A549 (cell line): Measurements from ENCODE around the gene HOXB3. TPM values are rescaled to one million over a fixed set of nuclear protein-coding genes. Genes with fewer than 3 reads are reported as not detected.

Experiments used
- ATAC-seq, 2 experiments: fragments of 200-7000 bp in 1 of 2; fragments of >200 bp in 1 of 2; cut with Nextera tagmentation in 1 of 2; cut with Tn5 transposase in 1 of 2; 3 replicates each; pipeline versions ENCODE4 v1.8.0 to v1.9.1; 2018 to 2020; ENCODE audit warnings: mild to moderate bottlenecking in 1 of 2, moderate library complexity in 1 of 2
- CTCF ChIA-PET: fragments of 300-600 bp; sonication (Branson Sonifier 250); formaldehyde crosslinking; extraction: SDS; loops from one replicate; lab custom pipeline; 2021; ENCODE audit warnings: antibody characterized with exemption, inconsistent platforms; lab: Yijun Ruan, JAX
- POLR2A ChIA-PET: fragments of 350-600 bp; formaldehyde crosslinking; extraction: SDS; loops from one replicate; lab custom pipeline; 2021; ENCODE audit warnings: antibody characterized with exemption, inconsistent platforms; lab: Yijun Ruan, JAX
- DNase-seq, 2 experiments: peaks; one replicate each; pipeline versions ENCODE4 v3.0.0 to v3.0.0-alpha.2; 2011 to 2016; ENCODE audit warnings: low read depth in 1 of 2, low spot score in 1 of 2
- FAIRE-seq: peaks from 2 replicates; lab custom pipeline; 2011; peaks lifted over from hg19 to GRCh38; lab: Jason Lieb, UNC
- H3K27ac ChIP-seq, 2 experiments: fragments of >200 bp; sonication (Bioruptor Twin); formaldehyde crosslinking; 3 replicates each; pipeline ENCODE4 v1.5.1; 2016 to 2017
- H3K4me1 ChIP-seq: fragments of >200 bp; sonication (Bioruptor Twin); formaldehyde crosslinking; 3 replicates; pipeline ENCODE4 v1.6.1; 2016
- H3K4me2 ChIP-seq: fragments of >200 bp; sonication (Bioruptor Twin); formaldehyde crosslinking; 3 replicates; pipeline ENCODE4 v1.6.1; 2016
- H3K4me3 ChIP-seq: fragments of >200 bp; sonication (Bioruptor Twin); formaldehyde crosslinking; 3 replicates; pipeline ENCODE4 v1.5.1; 2016
- H3K9me3 ChIP-seq: fragments of >200 bp; sonication (Bioruptor Twin); formaldehyde crosslinking; 3 replicates; pipeline ENCODE4 v1.6.1; 2016
- ATOH8 ChIP-seq: fragments of 250-450 bp; sonication (Bioruptor Pico); IDR thresholded peaks from 2 replicates; pipeline ENCODE4 v1.5.0; 2020; ENCODE audit warnings: low read depth, mild to moderate bottlenecking, moderate library complexity
- BCL3 ChIP-seq: fragments of >200 bp; sonication (Bioruptor Twin); formaldehyde crosslinking; IDR thresholded peaks from 3 replicates; pipeline ENCODE4 v1.6.1; 2016
- EHF ChIP-seq: fragments of 250-450 bp; sonication (Bioruptor Pico); IDR thresholded peaks from 2 replicates; pipeline ENCODE4 v1.5.0; 2020; ENCODE audit warnings: mild to moderate bottlenecking
- EHMT2 ChIP-seq: fragments of 200-600 bp; sonication (generic); IDR thresholded peaks from 2 replicates; pipeline ENCODE4 v1.6.1; 2016; ENCODE audit warnings: antibody characterized with exemption, low read depth, mild to moderate bottlenecking, moderate library complexity
- ELK1 ChIP-seq: fragments of 150-350 bp; IDR thresholded peaks from 2 replicates; pipeline ENCODE4 v1.6.1; 2014; ENCODE audit warnings: low read depth, mild to moderate bottlenecking, low read length
- ESRRA ChIP-seq: fragments of 150-350 bp; IDR thresholded peaks from 2 replicates; pipeline ENCODE4 v1.6.1; 2014; ENCODE audit warnings: mild to moderate bottlenecking, low read length, borderline replicate concordance
- FOSL2 ChIP-seq, 2 experiments: fragments of 450-650 bp in 1 of 2; fragments of >200 bp in 1 of 2; sonication (Bioruptor Twin) in 1 of 2; formaldehyde crosslinking; IDR thresholded peaks; 2 replicates each; pipeline versions ENCODE4 v1.5.0 to v1.6.1; 2016 to 2020; ENCODE audit warnings: mild to moderate bottlenecking in 1 of 2, moderate library complexity in 1 of 2
- GATA3 ChIP-seq: IDR thresholded peaks from 2 replicates; pipeline ENCODE4 v1.6.1; 2012; ENCODE audit warnings: borderline replicate concordance
- HDAC2 ChIP-seq: fragments of 200-600 bp; sonication (generic); IDR thresholded peaks from 2 replicates; pipeline ENCODE4 v1.6.1; 2016
- HEYL ChIP-seq: fragments of 250-450 bp; sonication (Bioruptor Pico); IDR thresholded peaks from 2 replicates; pipeline ENCODE4 v1.8.0; 2021; ENCODE audit warnings: mild to moderate bottlenecking, moderate library complexity
- HOXB13 ChIP-seq: fragments of 250-450 bp; sonication (Bioruptor Pico); IDR thresholded peaks from 2 replicates; pipeline ENCODE4 v1.5.0; 2020; ENCODE audit warnings: low read depth, mild to moderate bottlenecking, moderate library complexity
- JUN ChIP-seq, 2 experiments: fragments of >200 bp; sonication (Bioruptor Twin); formaldehyde crosslinking; IDR thresholded peaks; 2 replicates in 1 of 2; 3 replicates in 1 of 2; pipeline ENCODE4 v1.6.1; 2016 to 2017
- JUNB ChIP-seq: fragments of >200 bp; sonication (Bioruptor Twin); formaldehyde crosslinking; IDR thresholded peaks from 2 replicates; pipeline ENCODE4 v1.6.1; 2016
- KDM1A ChIP-seq: fragments of 200-600 bp; sonication (generic); IDR thresholded peaks from 2 replicates; pipeline ENCODE4 v1.6.1; 2016; ENCODE audit warnings: low read depth, mild to moderate bottlenecking
- MAFK ChIP-seq: fragments of 450-650 bp; IDR thresholded peaks from 2 replicates; pipeline ENCODE4 v1.6.1; 2014; ENCODE audit not compliant: partially characterized antibody
- NPAS2 ChIP-seq: fragments of 250-450 bp; sonication (Bioruptor Pico); IDR thresholded peaks from 2 replicates; pipeline ENCODE4 v1.8.0; 2022; ENCODE audit warnings: mild to moderate bottlenecking, moderate library complexity, borderline replicate concordance
- NR3C1 ChIP-seq: fragments of >200 bp; sonication (Bioruptor Twin); formaldehyde crosslinking; IDR thresholded peaks from 3 replicates; pipeline ENCODE4 v1.6.1; 2017
- PBX3 ChIP-seq: IDR thresholded peaks from 2 replicates; pipeline ENCODE4 v1.6.1; 2012
- PHF8 ChIP-seq: fragments of 200-600 bp; sonication (generic); IDR thresholded peaks from 2 replicates; pipeline ENCODE4 v1.6.1; 2016; ENCODE audit warnings: low read depth, mild to moderate bottlenecking, antibody characterized with exemption, moderate library complexity, borderline replicate concordance
- POLR2A ChIP-seq: IDR thresholded peaks from 2 replicates; pipeline ENCODE4 v1.6.1; 2012; ENCODE audit warnings: mild to moderate bottlenecking, low read length
- REST ChIP-seq: fragments of 200-600 bp; sonication (generic); IDR thresholded peaks from 2 replicates; pipeline ENCODE4 v1.6.1; 2016; ENCODE audit warnings: antibody characterized with exemption, mild to moderate bottlenecking, moderate library complexity
- RFX5 ChIP-seq: fragments of 450-650 bp; IDR thresholded peaks from 2 replicates; pipeline ENCODE4 v1.7.1; 2014; ENCODE audit warnings: antibody characterized with exemption, mild to moderate bottlenecking, moderate library complexity
- TP53 ChIP-seq: fragments of 250-450 bp; sonication (Bioruptor Pico); IDR thresholded peaks from 2 replicates; pipeline ENCODE4 v1.5.0; 2021; ENCODE audit warnings: mild to moderate bottlenecking, moderate library complexity
- ZC3H11A ChIP-seq: fragments of 450-650 bp; IDR thresholded peaks from 2 replicates; pipeline ENCODE4 v1.6.1; 2014; ENCODE audit warnings: antibody characterized with exemption, mild to moderate bottlenecking
- ZNF302 ChIP-seq: fragments of 250-450 bp; sonication (Bioruptor Pico); IDR thresholded peaks from 2 replicates; pipeline ENCODE4 v1.9.0; 2021; ENCODE audit warnings: inconsistent platforms, mild to moderate bottlenecking, moderate library complexity
- ZSCAN20 ChIP-seq: fragments of 250-450 bp; sonication (Bioruptor Pico); IDR thresholded peaks from 2 replicates; pipeline ENCODE4 v1.8.0; 2022; ENCODE audit warnings: mild to moderate bottlenecking, moderate library complexity
- WGBS: methylation state at CpG from one replicate; pipeline ENCODE4 v1.1.6; 2017; ENCODE audit errors: missing lambda C conversion rate; 5-methylcytosine and 5-hydroxymethylcytosine counted together
- polyA plus RNA-seq, 4 experiments: library from polyadenylated mRNA; depleted of rRNA in 3 of 4; stranded (reverse); fragments of >200 nt; fragmentation: RNase III in 1 of 4; extraction: RNeasy Plus Mini Kit Qiagen cat#74134 plus additional on column Dnase treatment in 1 of 4; gene quantifications; 2 replicates in 3 of 4; 3 replicates in 1 of 4; pipeline ENCODE4 v1.2.3, GENCODE V29; 2011 to 2017

Gene HOXB3
- polyA plus RNA-seq, 2 of the 4 experiments (the other 2 are of a cell fraction): 8.6 to 17.0 TPM

GRCh38 chr17:48505788-48506187, 84.3 kb downstream of the HOXB3 start:
- Histone ChIP-seq H3K4me2 (peak overlapping the region; percentile 54), H3K4me3 (no peak overlapping the region), H3K27ac (peak overlapping the region; percentile 16 to 47), H3K9me3 (no peaks in the 10 kb centered on the region), H3K4me1 (peaks cover 26% of the 10 kb centered on the region)
- WGBS: 21% methylated on average over 1 of the region's 1 CpG
- FAIRE-seq (peak; percentile 84), ATAC-seq (peak; percentile 86 to 94), DNase-seq (peak; percentile 78 to 89)
- POLR2A ChIA-PET: interaction anchor here (1.0 kb wide), 2 partner anchors 15 to 17 kb away, joined by 3 read pairs; no protein-coding TSS in a partner anchor
- TF ChIP-seq BCL3 (no peak), HDAC2 (no peak), PHF8 (no peak), HEYL (CRISPR knock-in tag) (no peak), EHF (CRISPR knock-in tag) (no peak), NR3C1 (no peak), NPAS2 (CRISPR knock-in tag) (no peak), HOXB13 (no peak), POLR2A (no peak), RFX5 (no peak), TP53 (CRISPR knock-in tag) (no peak), JUNB (0 out of 2 replicates have a peak, but pooled peaks have one; percentile 35), ZC3H11A (no peak), KDM1A (no peak), REST (no peak), ATOH8 (CRISPR knock-in tag) (no peak), JUN (IDR thresholded peaks at IDR 0.05) (no peak), EHMT2 (no peak), ELK1 (no peak), ZNF302 (CRISPR knock-in tag) (no peak), PBX3 (no peak), ZSCAN20 (no peak), FOSL2 (IDR thresholded peaks at IDR 0.05) (peak; percentile 78), FOSL2 (CRISPR knock-in tag; IDR thresholded peaks at IDR 0.05) (peak; percentile 98), ESRRA (peak; percentile 66; the same call in 1 of the 2 replicates), GATA3 (no peak), MAFK (peak; percentile 42)
- TF ChIP-seq, all 56 proteins: peak for 4
- CTCF ChIA-PET: interaction anchor here (0.8 to 5.2 kb wide), 13 partner anchors 9 to 169 kb away, joined by 3 to 41 read pairs (median 5); partner anchors contain the start of gene HOXB5
